Smooth muscle cell (in vitro differentiated cells): ENCODE results near the gene HMX3. TPM values are rescaled to one million over a fixed set of nuclear protein-coding genes. Genes with fewer than 3 reads are reported as not detected.

Source experiments
- DNase-seq: peaks from one replicate; lab custom pipeline; 2025; ENCODE audit not compliant: unreplicated experiment; lab: John Stamatoyannopoulos, UW
- H2AFZ ChIP-seq: fragments of 200-600 bp; sonication (generic); 2 replicates; pipeline ENCODE4 v1.6.0; 2016; ENCODE audit warnings: antibody characterized with exemption, low read depth, mild to moderate bottlenecking
- H3F3A ChIP-seq: fragments of 200-600 bp; sonication (generic); 2 replicates; pipeline ENCODE4 v1.6.0; 2017; ENCODE audit warnings: antibody characterized with exemption, low read depth
- H3K27ac ChIP-seq: fragments of 200-600 bp; sonication (generic); 2 replicates; pipeline ENCODE4 v1.5.1; 2016; ENCODE audit warnings: low read depth, mild to moderate bottlenecking
- H3K27me3 ChIP-seq: fragments of 200-600 bp; sonication (generic); 2 replicates; pipeline ENCODE4 v1.6.1; 2016; ENCODE audit warnings: low read depth, mild to moderate bottlenecking
- H3K36me3 ChIP-seq: fragments of 200-600 bp; sonication (generic); 2 replicates; pipeline ENCODE4 v1.5.1; 2016; ENCODE audit warnings: low read depth
- H3K4me1 ChIP-seq: fragments of 200-600 bp; sonication (generic); 2 replicates; pipeline ENCODE4 v1.5.1; 2016; ENCODE audit warnings: low read depth
- H3K4me2 ChIP-seq: fragments of 200-600 bp; sonication (generic); 2 replicates; pipeline ENCODE4 v1.6.0; 2016; ENCODE audit warnings: mild to moderate bottlenecking
- H3K4me3 ChIP-seq: fragments of 200-600 bp; sonication (generic); 2 replicates; pipeline ENCODE4 v1.5.1; 2016; ENCODE audit warnings: mild to moderate bottlenecking
- H3K79me2 ChIP-seq: fragments of 200-600 bp; sonication (generic); 2 replicates; pipeline ENCODE4 v1.6.0; 2016; ENCODE audit warnings: low read depth, mild to moderate bottlenecking
- H3K9ac ChIP-seq: fragments of 200-600 bp; sonication (generic); 2 replicates; pipeline ENCODE4 v1.6.0; 2016; ENCODE audit warnings: low read depth
- H3K9me3 ChIP-seq: fragments of 200-600 bp; sonication (generic); replicated peaks from 2 replicates; pipeline ENCODE4 v1.5.1; 2016; ENCODE audit warnings: low read depth
- H4K20me1 ChIP-seq: fragments of 200-600 bp; sonication (generic); 2 replicates; pipeline ENCODE4 v1.6.0; 2016; ENCODE audit warnings: low read depth
- WGBS: methylation state at CpG from one replicate; pipeline ENCODE4 v1.1.7; 2016; ENCODE audit warnings: low lambda C conversion rate; 5-methylcytosine and 5-hydroxymethylcytosine counted together
- polyA plus RNA-seq: library from polyadenylated mRNA; unstranded; fragments of >200 nt; fragmentation: Nextera tagmentation; extraction: Ambion mirVana; gene quantifications from 2 replicates; pipeline ENCODE4 v1.2.1, GENCODE V29; 2016
- total RNA-seq: library from RNA; depleted of rRNA; stranded (reverse); fragments of >200 nt; gene quantifications from 2 replicates; pipeline ENCODE4 v1.2.3, GENCODE V29; 2014
- TF ChIP-seq, protein P1 (sequence below): fragments of 200-600 bp; sonication (generic); IDR thresholded peaks from 2 replicates; pipeline ENCODE4 v1.5.1; 2017; ENCODE audit warnings: borderline replicate concordance, mild to moderate bottlenecking, antibody characterized with exemption; ENCODE audit not compliant: insufficient read depth, poor library complexity, severe bottlenecking

The HMX3 gene
- total and polyA plus RNA-seq, 2 experiments from 2014 or later, result not detected

DNA sequence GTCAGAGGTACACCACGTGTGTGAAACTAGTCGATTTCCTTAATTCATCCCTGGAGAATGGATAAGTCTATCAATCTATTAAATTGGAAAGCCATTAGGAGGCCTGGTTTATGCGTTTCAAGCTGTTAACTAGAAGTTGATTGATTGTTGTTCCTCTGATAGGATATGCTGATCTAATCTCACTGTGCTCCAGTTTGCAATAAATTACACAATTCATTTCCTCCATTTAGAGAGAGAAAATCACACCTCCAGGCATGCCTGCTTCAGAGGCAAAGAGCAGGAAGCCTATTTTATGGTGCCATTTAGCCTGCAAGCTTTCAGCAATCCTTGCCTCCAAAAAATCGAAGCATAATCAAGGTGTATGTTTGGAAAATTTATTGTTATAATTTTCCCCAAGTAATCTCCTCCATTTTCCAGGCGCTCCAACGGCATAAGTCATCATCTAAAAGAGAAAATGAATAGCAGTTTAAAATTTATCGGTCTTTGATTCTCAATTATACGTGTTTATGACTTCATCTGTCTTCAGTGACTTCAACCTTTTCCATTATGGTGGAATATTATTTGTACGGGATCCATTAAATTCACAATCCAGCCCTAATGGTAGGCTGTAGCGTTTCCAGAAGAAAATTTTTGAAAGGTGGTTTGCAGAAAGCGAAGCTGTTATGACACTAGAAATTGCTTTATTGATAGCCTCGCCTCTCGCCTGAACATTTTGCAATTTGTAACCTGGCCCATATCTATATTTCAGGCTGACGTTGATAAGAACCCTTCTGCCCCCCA lies 42.9 kb upstream of the HMX3 start:
- H3K9me3 ChIP-seq, result no peaks in the 10 kb centered on the region
- WGBS, result 84% methylated on average over 14 of the region's 14 CpGs
- peaks cover 37% of the 10 kb centered on the region for H3K27me3 ChIP-seq
- no peaks in the 10 kb centered on the region for H3K79me2 ChIP-seq
- DNase-seq, result no peak
- TF ChIP-seq, protein P1, sequence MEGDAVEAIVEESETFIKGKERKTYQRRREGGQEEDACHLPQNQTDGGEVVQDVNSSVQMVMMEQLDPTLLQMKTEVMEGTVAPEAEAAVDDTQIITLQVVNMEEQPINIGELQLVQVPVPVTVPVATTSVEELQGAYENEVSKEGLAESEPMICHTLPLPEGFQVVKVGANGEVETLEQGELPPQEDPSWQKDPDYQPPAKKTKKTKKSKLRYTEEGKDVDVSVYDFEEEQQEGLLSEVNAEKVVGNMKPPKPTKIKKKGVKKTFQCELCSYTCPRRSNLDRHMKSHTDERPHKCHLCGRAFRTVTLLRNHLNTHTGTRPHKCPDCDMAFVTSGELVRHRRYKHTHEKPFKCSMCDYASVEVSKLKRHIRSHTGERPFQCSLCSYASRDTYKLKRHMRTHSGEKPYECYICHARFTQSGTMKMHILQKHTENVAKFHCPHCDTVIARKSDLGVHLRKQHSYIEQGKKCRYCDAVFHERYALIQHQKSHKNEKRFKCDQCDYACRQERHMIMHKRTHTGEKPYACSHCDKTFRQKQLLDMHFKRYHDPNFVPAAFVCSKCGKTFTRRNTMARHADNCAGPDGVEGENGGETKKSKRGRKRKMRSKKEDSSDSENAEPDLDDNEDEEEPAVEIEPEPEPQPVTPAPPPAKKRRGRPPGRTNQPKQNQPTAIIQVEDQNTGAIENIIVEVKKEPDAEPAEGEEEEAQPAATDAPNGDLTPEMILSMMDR, result no peak
- H4K20me1 ChIP-seq, result no peaks in the 10 kb centered on the region
- H3K4me3 ChIP-seq, result no peak overlapping the region
- H3K9ac ChIP-seq, result no peak overlapping the region
- H3F3A ChIP-seq, result no peaks in the 10 kb centered on the region
- no peak overlapping the region for H3K4me2 ChIP-seq
- no peaks in the 10 kb centered on the region for H3K4me1 ChIP-seq
- H3K36me3 ChIP-seq, result no peaks in the 10 kb centered on the region
- H2AFZ ChIP-seq, result no peak overlapping the region
- H3K27ac ChIP-seq, result no peak overlapping the region

DNA sequence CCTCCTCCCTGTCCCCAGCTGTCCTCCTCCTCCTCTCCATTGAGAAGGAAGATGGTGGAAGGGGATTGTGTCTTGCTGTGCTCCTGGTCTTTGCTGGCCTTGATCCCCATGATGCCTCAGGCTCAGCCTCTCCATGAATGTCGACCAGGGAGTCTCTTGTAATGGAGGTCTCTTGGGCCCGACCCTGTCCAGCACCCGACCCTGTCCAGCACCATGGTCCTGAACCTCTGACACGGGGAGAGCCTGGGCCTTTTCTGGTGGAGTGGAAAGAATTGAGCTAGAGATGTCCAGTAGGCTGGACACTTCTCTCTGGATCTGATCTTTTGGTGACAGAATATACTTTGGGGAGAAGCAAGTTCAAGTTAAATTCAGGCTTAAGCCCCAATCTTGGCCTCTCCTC lies 42.3 kb upstream of the HMX3 start:
- Histone ChIP-seq H2AFZ (no peak overlapping the region), H3K4me1 (no peaks in the 10 kb centered on the region), H3K4me2 (no peak overlapping the region), H4K20me1 (no peaks in the 10 kb centered on the region), H3K9me3 (no peaks in the 10 kb centered on the region), H3K4me3 (no peak overlapping the region), H3K79me2 (no peaks in the 10 kb centered on the region), H3K36me3 (no peaks in the 10 kb centered on the region), H3K27me3 (peaks cover 41% of the 10 kb centered on the region), H3K9ac (no peak overlapping the region), H3K27ac (no peak overlapping the region), H3F3A (no peaks in the 10 kb centered on the region)
- TF ChIP-seq, protein P1, result no peak
- no peak for DNase-seq
- WGBS, result 82% methylated on average over 4 of the region's 4 CpGs

DNA sequence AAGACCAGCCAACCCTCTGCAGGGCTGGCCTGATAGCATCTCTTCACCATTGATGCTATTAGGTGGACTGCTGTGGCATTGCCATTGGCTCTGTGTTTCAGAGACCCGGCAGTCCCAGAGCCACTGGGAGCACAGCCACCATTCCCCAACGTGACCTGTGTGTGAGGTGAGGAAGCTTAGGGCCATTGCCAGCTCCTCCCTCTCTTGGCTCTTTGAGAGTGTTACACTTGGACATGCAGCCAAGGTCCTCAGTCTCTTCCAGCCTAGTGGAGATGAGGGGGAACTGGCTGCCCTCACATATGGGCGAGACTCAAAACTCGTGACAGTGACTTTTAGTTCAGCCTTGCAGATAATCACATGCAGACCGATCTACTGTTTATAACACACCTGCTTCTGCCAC lies 39.3 kb upstream of the HMX3 start:
- WGBS, result 77% methylated on average over 5 of the region's 5 CpGs
- Histone ChIP-seq H3K27ac (no peak overlapping the region), H3K79me2 (no peaks in the 10 kb centered on the region), H4K20me1 (no peaks in the 10 kb centered on the region), H3K4me2 (no peak overlapping the region), H3K9ac (no peak overlapping the region), H3K36me3 (no peaks in the 10 kb centered on the region), H3K27me3 (peaks cover 38% of the 10 kb centered on the region), H2AFZ (no peak overlapping the region), H3K4me1 (no peaks in the 10 kb centered on the region), H3F3A (no peaks in the 10 kb centered on the region), H3K9me3 (no peaks in the 10 kb centered on the region), H3K4me3 (no peak overlapping the region)
- TF ChIP-seq, protein P1, result no peak
- DNase-seq, result no peak

DNA sequence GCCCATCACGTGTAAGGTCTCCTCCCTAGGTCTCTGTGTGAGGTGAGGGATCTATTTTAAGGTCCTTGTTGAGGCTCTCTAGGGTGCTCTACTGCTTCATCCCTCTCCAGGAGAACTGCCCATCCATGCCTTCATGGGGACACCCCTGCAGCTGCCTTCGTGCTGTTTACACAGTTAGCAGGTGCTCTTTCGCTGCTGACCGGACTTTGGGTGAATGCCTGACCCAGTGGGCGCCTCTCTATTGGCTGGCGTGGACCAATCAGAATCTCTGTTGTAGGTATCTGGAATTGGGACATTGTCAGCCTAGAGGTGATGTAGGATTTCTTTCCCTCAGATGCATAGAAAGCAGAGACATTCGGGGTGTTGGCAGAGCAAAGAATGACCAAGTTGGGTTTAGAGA lies 38.7 kb upstream of the HMX3 start:
- Histone ChIP-seq H2AFZ (no peak overlapping the region), H3K4me1 (no peaks in the 10 kb centered on the region), H4K20me1 (no peaks in the 10 kb centered on the region), H3K9ac (no peak overlapping the region), H3K4me3 (no peak overlapping the region), H3K4me2 (no peak overlapping the region), H3K79me2 (no peaks in the 10 kb centered on the region), H3K27me3 (peaks cover 37% of the 10 kb centered on the region), H3K36me3 (no peaks in the 10 kb centered on the region), H3K27ac (no peak overlapping the region), H3K9me3 (no peaks in the 10 kb centered on the region), H3F3A (no peaks in the 10 kb centered on the region)
- TF ChIP-seq, protein P1, result no peak
- 81% methylated on average over 7 of the region's 7 CpGs for WGBS
- DNase-seq, result no peak
